GM23338 (cell line): ENCODE results near the gene RNF151. TPM values are rescaled to one million over a fixed set of nuclear protein-coding genes. Genes with fewer than 3 reads are reported as not detected.

Experiments
- EZH2 ChIP-seq: fragments of 200-600 bp; sonication (generic); IDR thresholded peaks from one replicate; pipeline ENCODE4 v1.8.0; 2017; ENCODE audit warnings: antibody characterized with exemption, mild to moderate bottlenecking, low read depth; ENCODE audit not compliant: unreplicated experiment
- JUNB ChIP-seq: IDR thresholded peaks from one replicate; pipeline ENCODE4 v1.6.1; 2016; ENCODE audit warnings: antibody characterized with exemption; ENCODE audit not compliant: unreplicated experiment
- REST ChIP-seq: IDR thresholded peaks from one replicate; pipeline ENCODE4 v1.6.1; 2018; ENCODE audit warnings: antibody characterized with exemption; ENCODE audit not compliant: unreplicated experiment
- STAT1 ChIP-seq: IDR thresholded peaks from one replicate; pipeline ENCODE4 v1.6.1; 2016; ENCODE audit warnings: antibody characterized with exemption; ENCODE audit not compliant: unreplicated experiment
- ZNF114 ChIP-seq: fragments of 250-450 bp; sonication (Bioruptor Pico); IDR thresholded peaks from 2 replicates; pipeline ENCODE4 v1.5.0; 2020; ENCODE audit warnings: mild to moderate bottlenecking, moderate library complexity
- ZNF462 ChIP-seq: fragments of 250-450 bp; sonication (Bioruptor Pico); IDR thresholded peaks from 2 replicates; pipeline ENCODE4 v1.5.0; 2020; ENCODE audit warnings: mild to moderate bottlenecking, moderate library complexity
- polyA plus RNA-seq: library from polyadenylated mRNA; unstranded; fragments of >200 nt; fragmentation: Nextera tagmentation; extraction: Ambion mirVana; gene quantifications from 2 replicates; pipeline ENCODE4 v1.2.1, GENCODE V29; 2016
- total RNA-seq: library from RNA; depleted of rRNA; stranded (reverse); fragments of >200 nt; shearing (Covaris generic); gene quantifications from 2 replicates; pipeline ENCODE4 v1.2.3, GENCODE V29; 2014

Gene RNF151
- total and polyA plus RNA-seq, 2 experiments from 2014 or later, result not detected

DNA sequence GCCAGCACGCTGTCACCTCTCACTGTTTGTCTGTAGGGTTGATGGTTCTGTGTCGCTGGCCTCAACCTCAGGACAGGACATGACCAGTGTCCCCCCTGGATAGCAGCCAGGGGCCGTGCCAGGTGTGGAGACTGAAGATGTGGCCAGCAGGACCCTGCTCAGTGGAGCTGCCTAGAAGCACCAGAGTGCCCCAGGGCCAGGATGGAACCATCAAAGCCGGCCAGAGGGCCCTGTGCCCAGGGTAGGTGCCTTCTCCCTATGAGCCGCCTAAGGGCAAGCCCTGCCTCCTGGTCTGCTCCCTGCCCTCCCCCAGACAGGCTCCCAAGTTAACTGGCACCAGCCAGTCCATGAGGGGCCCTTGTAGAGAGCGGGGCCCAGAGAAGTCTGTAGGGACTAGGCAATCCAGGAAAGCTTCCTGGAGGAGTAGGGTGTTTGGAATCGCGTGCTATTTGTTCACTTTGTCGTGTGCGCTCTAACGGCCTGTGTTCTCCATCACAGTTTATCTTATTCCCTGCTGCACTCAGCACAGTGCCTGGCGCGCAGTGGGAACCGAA is 7.9 kb upstream of the RNF151 start (continued):
- TF ChIP-seq REST (no peak), JUNB (no peak), ZNF462 (CRISPR knock-in tag) (no peak), EZH2 (no peak), ZNF114 (no peak), STAT1 (no peak)
